Lower leg skin (tissue), 3 donors: ENCODE results near the gene CFD.

Source experiments
- CTCF ChIP-seq, 3 donors: fragments of 450-650 bp; IDR thresholded peaks; one replicate each; pipeline ENCODE4 v1.5.1; 2016; ENCODE audit warnings: antibody characterized with exemption in 3 of 3, mild to moderate bottlenecking in 3 of 3, moderate library complexity in 2 of 3
- POLR2A ChIP-seq, 2 donors: fragments of 450-650 bp; IDR thresholded peaks; one replicate each; pipeline ENCODE4 v1.6.1; 2016 to 2017; ENCODE audit warnings: antibody characterized with exemption in 2 of 2, mild to moderate bottlenecking in 1 of 2, moderate library complexity in 1 of 2

- TF ChIP-seq POLR2A (IDR thresholded peaks at IDR 0.05): no peak
- TF ChIP-seq CTCF (IDR thresholded peaks at IDR 0.05): no peak
These were observed 32.2 kb upstream of the CFD start for GRCh38 chr19:827314-827709.
